Heart right ventricle (tissue), 16 donors: ENCODE results near the gene ARMH3. TPM values are rescaled to one million over a fixed set of nuclear protein-coding genes. Genes with fewer than 3 reads are reported as not detected.
"Not testable (repeated sequence)": the region's sequence is repeated elsewhere in the genome, so short reads cannot be mapped to it uniquely, and the experiment has no call there.

Experiments used
- ATAC-seq, 8 donors: fragments of 200-7000 bp; cut with Tn5 transposase; one replicate each; pipeline ENCODE4 v1.9.1; 2020; ENCODE audit warnings: mild to moderate bottlenecking in 8 of 8, moderate library complexity in 8 of 8, moderate number of reproducible peaks in 1 of 8
- DNase-seq, 2 donors: peaks; one replicate each; pipeline ENCODE4 v3.0.0-alpha.2; 2020
- H3K27ac ChIP-seq, 10 donors: fragments of 200-600 bp; sonication (generic) in 2 of 10; one replicate each; pipeline versions ENCODE4 v1.5.0 to v1.8.0; 2020 to 2022; ENCODE audit warnings: mild to moderate bottlenecking in 3 of 10
- H3K27me3 ChIP-seq, 7 donors: fragments of 200-600 bp; one replicate each; pipeline ENCODE4 v1.8.0; 2021 to 2022; ENCODE audit warnings: mild to moderate bottlenecking in 2 of 7
- H3K36me3 ChIP-seq, 9 donors: fragments of 200-600 bp; sonication (generic) in 1 of 9; one replicate each; pipeline versions ENCODE4 v1.5.0 to v1.8.0; 2020 to 2022; ENCODE audit warnings: mild to moderate bottlenecking in 2 of 9
- H3K4me1 ChIP-seq, 9 donors: fragments of 200-600 bp; sonication (generic) in 1 of 9; one replicate each; pipeline versions ENCODE4 v1.5.0 to v1.8.0; 2020 to 2022; ENCODE audit warnings: mild to moderate bottlenecking in 4 of 9
- H3K4me3 ChIP-seq, 10 donors: fragments of 200-600 bp; sonication (generic) in 2 of 10; one replicate each; pipeline versions ENCODE4 v1.5.0 to v1.8.0; 2020 to 2022; ENCODE audit warnings: mild to moderate bottlenecking in 7 of 10, moderate library complexity in 2 of 10
- H3K9me3 ChIP-seq, 11 donors: fragments of 200-600 bp in 10 of 11; sonication (generic) in 2 of 11; one replicate each; pipeline versions ENCODE4 v1.5.0 to v1.8.0; 2013 to 2022; ENCODE audit warnings: mild to moderate bottlenecking in 2 of 11, control low read depth in 1 of 11, moderate library complexity in 1 of 11
- CTCF ChIP-seq, 9 donors: fragments of 200-600 bp; sonication (generic) in 2 of 9; IDR thresholded peaks; one replicate each; pipeline versions ENCODE4 v1.5.0 to v1.8.0; 2021 to 2022; ENCODE audit warnings: antibody characterized with exemption in 9 of 9, mild to moderate bottlenecking in 5 of 9, moderate library complexity in 1 of 9
- WGBS, 2 donors: extraction: QIAGEN DNeasy Blood & Tissue Kit; methylation state at CpG; one replicate each; pipeline ENCODE4 v1.1.7; 2013; ENCODE audit warnings: inconsistent platforms in 1 of 2; 5-methylcytosine and 5-hydroxymethylcytosine counted together
- intact Hi-C, 10 donors: fragments of 100-400 bp; cut with DNase I; formaldehyde crosslinking; loops; one replicate each; pipeline versions ENCODE4 v1.11.1 to v1.14.2; 2022
- polyA plus RNA-seq, 2 donors: library from polyadenylated mRNA; stranded (reverse); fragments of 200-250 nt; gene quantifications; one replicate each; pipeline ENCODE4 v1.2.3, GENCODE V29; 2013
- total RNA-seq, 10 donors: library from RNA; stranded (reverse); fragmentation: NEBNext Ultra II Directional in 3 of 10; extraction: Animal tissue kit (Norgen Biotek cat#: 25700) in 3 of 10; gene quantifications; one replicate each; pipeline versions ENCODE4 v1.2.1 to v1.2.4, GENCODE V29; 2021 to 2023
- donor health status: Arrhythmogenic right ventricular cardiomyopathy.
- donor health status: ischemic (EF 13 %, LVEDD 7.1; RV severe dilation, severe dysfunction).
- donor health status: healthy with polysubstance abuse.
- donor health status: DM: no; HTN: yes; CAD: no.
- donor health status: DM: no; HTN: no; CAD: no.
- donor health status: ischemic (EF 25% LVEDD 6.9; RV normal size, moderate dysfunction).
- donor health status: ischemic (EF 25% LVEDD 5.7; RV mildly dilated, moderate dysfunction).
- donor health status: healthy.
- donor health status: DM: yes; HTN: yes; CAD: no.
- donor health status: Ischemic cardiomyopathy.
- donor health status: ischemic (EF 35%, LVEDD 5.7; RV mildly dilated, moderate dysfunction).
- donor health status: nonischemic (EF 11% LVEDD 7.7; RV severe dilation, severe dysfunction).
- donor health status: DM: yes; HTN: yes; CAD: no.
- donor health status: PGD.
- donor health status: ischemic (EF 29% LVEDD 5.4; RV normal size, mild dysfunction).
- donor health status: nonischemic (EF 23%, LVEDD 6.1; RV moderate dilation, normal function).

Gene ARMH3
- total and polyA plus RNA-seq, 12 donors: 24.1 to 96.8 (median 54.1) TPM

- no peak overlapping the region for H3K4me3 ChIP-seq
- no peak overlapping the region for H3K27ac ChIP-seq
- no peaks in the 10 kb centered on the region for H3K27me3 ChIP-seq
- no peaks in the 10 kb centered on the region for H3K9me3 ChIP-seq
- no peak for DNase-seq
- no peak for TF ChIP-seq CTCF (IDR thresholded peaks at IDR 0.05)
- H3K36me3 ChIP-seq: no peaks in the 10 kb centered on the region
- peaks cover 0 to 44% (median 0%) of the 10 kb centered on the region in 9 donors for H3K4me1 ChIP-seq
- ATAC-seq: no peak
- WGBS, 2 donors: 94 to 100% methylated on average over 2 of the region's 2 CpGs
- intact Hi-C loops: no loop called here
Observed at GRCh38 chr10:102046095-102046494, 9.9 kb downstream of the ARMH3 start.

DNA sequence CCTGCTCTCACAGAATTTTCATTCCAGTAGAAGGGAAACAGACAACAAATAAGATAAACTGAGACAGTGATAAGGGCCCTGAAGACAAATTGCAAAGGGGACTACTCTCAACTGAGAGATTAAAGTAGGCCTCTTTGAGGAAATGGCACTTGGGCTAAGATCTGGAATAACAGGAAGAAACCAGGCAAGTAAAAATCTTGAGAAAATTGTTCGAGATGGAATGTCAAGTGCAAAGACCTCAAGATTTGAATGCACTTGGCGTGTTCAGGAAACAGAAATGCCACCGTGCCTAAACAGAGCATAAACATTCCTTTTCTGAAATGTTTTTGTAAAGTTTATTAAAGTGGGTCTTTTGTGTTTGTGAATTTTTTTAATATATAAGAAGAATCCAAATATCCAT, 10.7 kb downstream of the ARMH3 start:
- H3K4me3 ChIP-seq: no peak overlapping the region
- TF ChIP-seq CTCF (IDR thresholded peaks at IDR 0.05): no peak
- no peak overlapping the region for H3K27ac ChIP-seq
- intact Hi-C loops: no loop called here
- peaks cover 0 to 44% (median 0%) of the 10 kb centered on the region in 9 donors for H3K4me1 ChIP-seq
- H3K36me3 ChIP-seq: peaks cover 0 to under 1% (median 0%) of the 10 kb centered on the region in 9 donors
- ATAC-seq (no peak), DNase-seq (no peak)
- H3K9me3 ChIP-seq: no peaks in the 10 kb centered on the region
- 76 to 77% methylated on average over 3 of the region's 3 CpGs for WGBS, 2 donors
- H3K27me3 ChIP-seq: no peaks in the 10 kb centered on the region

- no peak for TF ChIP-seq CTCF (IDR thresholded peaks at IDR 0.05)
- intact Hi-C loops: no loop called here
- no peak overlapping the region for H3K27ac ChIP-seq
- peaks cover 0 to 31% (median 0%) of the 10 kb centered on the region in 9 donors for H3K4me1 ChIP-seq
- H3K9me3 ChIP-seq: no peaks in the 10 kb centered on the region
- ATAC-seq (no peak), DNase-seq (no peak)
- H3K4me3 ChIP-seq: no peak overlapping the region
- no peaks in the 10 kb centered on the region for H3K27me3 ChIP-seq
- 68% methylated on average over 7 of the region's 7 CpGs for WGBS, 2 donors
- H3K36me3 ChIP-seq: peaks cover 0 to 44% (median 10%) of the 10 kb centered on the region in 9 donors
Observed at GRCh38 chr10:102040305-102041050, 15.5 kb downstream of the ARMH3 start.

GRCh38 chr10:102038410-102038809, 17.6 kb downstream of the ARMH3 start:
- Histone ChIP-seq H3K27ac (no peak overlapping the region), H3K27me3 (no peaks in the 10 kb centered on the region), H3K36me3 (peaks cover 0 to 65% (median 10%) of the 10 kb centered on the region in 9 donors), H3K9me3 (no peaks in the 10 kb centered on the region), H3K4me3 (no peak overlapping the region), H3K4me1 (peaks cover 0 to 11% (median 0%) of the 10 kb centered on the region in 9 donors)
- no peak for TF ChIP-seq CTCF (IDR thresholded peaks at IDR 0.05)
- intact Hi-C loops: no loop called here
- DNase-seq (no peak), ATAC-seq (no peak)

- H3K27me3 ChIP-seq, ATAC-seq, H3K4me3 ChIP-seq, H3K9me3 ChIP-seq, H3K27ac ChIP-seq, intact Hi-C loops, H3K4me1 ChIP-seq, DNase-seq: not testable (repeated sequence)
- 96 to 97% methylated on average over 18 to 33 of the region's 33 CpGs for WGBS, 2 donors
- H3K36me3 ChIP-seq: peaks cover 0 to 91% (median 33%) of the 10 kb centered on the region in 9 donors
Observed at GRCh38 chr10:102035807-102036206, 20.2 kb downstream of the ARMH3 start.
